B cell (primary cell): ENCODE data around the gene AXIN1. TPM values are rescaled to one million over a fixed set of nuclear protein-coding genes. Genes with fewer than 3 reads are reported as not detected.

Source experiments
- ATAC-seq: fragments of 200-7000 bp; cut with Tn5 transposase; one replicate; pipeline ENCODE4 v1.10.0; 2021; ENCODE audit warnings: low read depth, mild to moderate bottlenecking, moderate number of reproducible peaks, moderate library complexity
- CTCF ChIA-PET: fragments of 350-600 bp; sonication (Branson Sonifier 250); formaldehyde crosslinking; loops from one replicate; lab custom pipeline; 2021; ENCODE audit warnings: antibody characterized with exemption, inconsistent platforms; lab: Charles Lee
- POLR2A ChIA-PET: fragments of 350-600 bp; sonication (Branson Sonifier 250); formaldehyde crosslinking; loops from one replicate; lab custom pipeline; 2021; ENCODE audit warnings: antibody characterized with exemption; lab: Charles Lee
- DNase-seq: peaks from one replicate; pipeline ENCODE4 v3.0.0; 2013
- H2AFZ ChIP-seq: 2 replicates; pipeline ENCODE4 v1.6.1; 2012; ENCODE audit warnings: mild to moderate bottlenecking, low read depth, low read length; ENCODE audit not compliant: insufficient read depth, poor library complexity, severe bottlenecking
- H3K27ac ChIP-seq, 2 donors: 1 replicate in 1 of 2; 2 replicates in 1 of 2; pipeline ENCODE4 v1.5.1; 2012 to 2013; ENCODE audit warnings: low read length in 2 of 2, mild to moderate bottlenecking in 2 of 2, moderate library complexity in 1 of 2
- H3K27me3 ChIP-seq, 4 experiments: fragments of 200-600 bp in 1 of 4; sonication (generic) in 1 of 4; replicated peaks in 1 of 4; 1 replicate in 2 of 4; 2 replicates in 2 of 4; pipeline versions ENCODE4 v1.6.1 to v1.7.0; 2013 to 2016; ENCODE audit warnings: low read length in 3 of 4, mild to moderate bottlenecking in 2 of 4, mixed read lengths in 1 of 4, moderate library complexity in 1 of 4; ENCODE audit not compliant: insufficient read depth in 4 of 4, control insufficient read depth in 3 of 4; ENCODE audit errors: control extremely low read depth in 1 of 4
- H3K36me3 ChIP-seq, 2 experiments: replicated peaks in 1 of 2; 1 replicate in 1 of 2; 2 replicates in 1 of 2; pipeline versions ENCODE4 v1.6.1 to v1.7.1; 2013; ENCODE audit warnings: low read length in 1 of 2; ENCODE audit not compliant: insufficient read depth in 2 of 2, control insufficient read depth in 1 of 2; ENCODE audit errors: control extremely low read depth in 1 of 2, extremely low read depth in 1 of 2
- H3K4me1 ChIP-seq, 2 donors: fragments of 200-600 bp in 1 of 2; sonication (generic) in 1 of 2; 1 replicate in 1 of 2; 2 replicates in 1 of 2; pipeline versions ENCODE4 v1.5.1 to v1.6.1; 2013 to 2017; ENCODE audit warnings: low read length in 2 of 2; ENCODE audit not compliant: control insufficient read depth in 2 of 2, insufficient read depth in 2 of 2
- H3K4me2 ChIP-seq: replicated peaks from 2 replicates; pipeline ENCODE3; 2012; ENCODE audit warnings: mild to moderate bottlenecking, low read depth, low read length; ENCODE audit not compliant: poor library complexity, severe bottlenecking
- H3K4me3 ChIP-seq, 5 experiments: fragments of 200-600 bp in 1 of 5; sonication (generic) in 1 of 5; 1 replicate in 3 of 5; 2 replicates in 2 of 5; pipeline versions ENCODE4 v1.5.1 to v1.7.0; 2011 to 2016; ENCODE audit warnings: low read length in 4 of 5, mild to moderate bottlenecking in 4 of 5, low read depth in 2 of 5, control low read depth in 1 of 5, moderate library complexity in 1 of 5; ENCODE audit not compliant: insufficient read depth in 1 of 5; ENCODE audit errors: control extremely low read depth in 1 of 5, extremely low read depth in 1 of 5
- H3K79me2 ChIP-seq: fragments of 200-600 bp; sonication (generic); one replicate; pipeline ENCODE4 v1.6.0; 2016; ENCODE audit warnings: low read length; ENCODE audit not compliant: control insufficient read depth, insufficient read depth
- H3K9ac ChIP-seq: fragments of 200-600 bp; sonication (generic); 2 replicates; pipeline ENCODE4 v1.6.1; 2017; ENCODE audit warnings: mild to moderate bottlenecking, low read length, moderate library complexity
- H3K9me3 ChIP-seq, 3 donors: one replicate each; pipeline versions ENCODE4 v1.6.1 to v1.7.1; 2013; ENCODE audit warnings: low read length in 2 of 3; ENCODE audit not compliant: control insufficient read depth in 2 of 3, insufficient read depth in 1 of 3; ENCODE audit errors: control extremely low read depth in 1 of 3
- H4K20me1 ChIP-seq: 2 replicates; pipeline ENCODE4 v1.6.0; 2012; ENCODE audit warnings: mild to moderate bottlenecking, low read length; ENCODE audit not compliant: insufficient read depth, control insufficient read depth, poor library complexity, severe bottlenecking
- H3K27ac Mint-ChIP-seq: one replicate; pipeline ENCODE4 v1.8.0; 2021; ENCODE audit warnings: mixed read lengths
- H3K27me3 Mint-ChIP-seq: one replicate; pipeline ENCODE4 v1.8.0; 2021; ENCODE audit warnings: mixed read lengths
- H3K4me1 Mint-ChIP-seq: one replicate; pipeline ENCODE4 v1.8.0; 2021; ENCODE audit warnings: mixed read lengths
- H3K4me3 Mint-ChIP-seq: one replicate; pipeline ENCODE4 v1.8.0; 2021; ENCODE audit warnings: mixed read lengths
- H3K9me3 Mint-ChIP-seq: one replicate; pipeline ENCODE4 v1.8.0; 2022; ENCODE audit warnings: mixed read lengths; ENCODE audit not compliant: insufficient read depth
- CTCF ChIP-seq: fragments of 200-600 bp; IDR thresholded peaks from one replicate; pipeline ENCODE4 v1.8.0; 2022; ENCODE audit warnings: antibody characterized with exemption, mild to moderate bottlenecking
- EZH2 ChIP-seq: IDR thresholded peaks from 2 replicates; pipeline ENCODE4 v1.6.1; 2012; ENCODE audit warnings: borderline replicate concordance, low read depth, mild to moderate bottlenecking, moderate library complexity, low read length; ENCODE audit not compliant: insufficient read depth, poor library complexity, severe bottlenecking
- WGBS: methylation state at CpG from one replicate; pipeline ENCODE4 v1.1.5; 2013; ENCODE audit warnings: missing lambda C conversion rate; ENCODE audit not compliant: insufficient coverage; 5-methylcytosine and 5-hydroxymethylcytosine counted together
- intact Hi-C: fragments of 100-400 bp; cut with micrococcal nuclease; formaldehyde crosslinking; loops from one replicate; pipeline ENCODE4 v1.10.0; 2022
- polyA plus RNA-seq: library from polyadenylated mRNA; depleted of rRNA; stranded (reverse); fragments of >200 nt; gene quantifications from 2 replicates; pipeline ENCODE4 v1.2.3, GENCODE V29; 2012
- total RNA-seq, 2 donors: library from RNA; stranded (reverse); fragments of 120-200 nt in 1 of 2; gene quantifications; 1 replicate in 1 of 2; 2 replicates in 1 of 2; pipeline versions ENCODE4 v1.2.3 to v1.2.4, GENCODE V29; 2013 to 2022

AXIN1 gene
- total and polyA plus RNA-seq, 2 donors (not counting 1 experiment from before 2014, with no cell fraction given), result 39.0 to 40.8 TPM

GRCh38 chr16:247027-247426, 105.5 kb downstream of the AXIN1 start:
- intact Hi-C loops, result no loop called here
- Mint-ChIP-seq H3K27ac (no peak overlapping the region), H3K9me3 (no peaks in the 10 kb centered on the region), H3K27me3 (no peaks in the 10 kb centered on the region), H3K4me1 (peaks cover 5% of the 10 kb centered on the region), H3K4me3 (no peak overlapping the region)
- TF ChIP-seq CTCF, result no peak
- no peak for TF ChIP-seq EZH2
- Histone ChIP-seq H3K9me3 (no peaks in the 10 kb centered on the region), H3K4me3 (no peak overlapping the region), H3K9ac (no peak overlapping the region), H3K4me2 (no peak overlapping the region), H2AFZ (no peak overlapping the region), H3K79me2 (peaks cover 67% of the 10 kb centered on the region), H3K27me3 (no peaks in the 10 kb centered on the region), H3K27ac (no peak overlapping the region), H3K36me3 (peaks cover 0 to 6% of the 10 kb centered on the region in 2 experiments), H4K20me1 (peaks cover 10% of the 10 kb centered on the region), H3K4me1 (peaks cover 0 to 1% of the 10 kb centered on the region in 2 donors)
- ATAC-seq (no peak), DNase-seq (no peak)
- 93% methylated on average over 8 of the region's 12 CpGs for WGBS
- ChIA-PET POLR2A (no interaction called here), CTCF (no interaction called here)

- Histone ChIP-seq H3K27ac (no peak overlapping the region), H3K79me2 (peaks cover 66% of the 10 kb centered on the region), H3K4me3 (no peak overlapping the region), H4K20me1 (peaks cover 17% of the 10 kb centered on the region), H3K4me1 (peaks cover 0 to 3% of the 10 kb centered on the region in 2 donors), H3K27me3 (no peaks in the 10 kb centered on the region), H3K9me3 (no peaks in the 10 kb centered on the region), H2AFZ (no peak overlapping the region), H3K9ac (no peak overlapping the region), H3K36me3 (peaks cover 0 to 4% of the 10 kb centered on the region in 2 experiments), H3K4me2 (no peak overlapping the region)
- intact Hi-C loops, result no loop called here
- ChIA-PET CTCF (interaction anchor here (1.0 kb wide), 1 partner anchor 10 kb away, joined by 3 read pairs; no protein-coding TSS in a partner anchor), POLR2A (no interaction called here)
- TF ChIP-seq CTCF (no peak), EZH2 (no peak)
- DNase-seq (no peak), ATAC-seq (no peak)
- H3K9me3 Mint-ChIP-seq, result no peaks in the 10 kb centered on the region
- H3K27me3 Mint-ChIP-seq, result no peaks in the 10 kb centered on the region
- no peak overlapping the region for H3K27ac Mint-ChIP-seq
- WGBS, result 100% methylated on average over 7 of the region's 9 CpGs
- no peak overlapping the region for H3K4me3 Mint-ChIP-seq
- peaks cover 8% of the 10 kb centered on the region for H3K4me1 Mint-ChIP-seq
Observed at GRCh38 chr16:245105-245504, 107.4 kb downstream of the AXIN1 start.
